Endothelial cell of umbilical vein (primary cell): ENCODE data around the gene LRRC46. TPM values are rescaled to one million over a fixed set of nuclear protein-coding genes. Genes with fewer than 3 reads are reported as not detected.

Experiments
- BruUV-seq: library from RNA; stranded (reverse); fragments of 400-500 nt; replicated peaks from 2 replicates; lab custom pipeline; 2021; lab: Mats Ljungman, UMichigan
- CTCF ChIA-PET: fragments of 300-600, 350-600 bp; sonication (Branson Sonifier 250); formaldehyde crosslinking; loops from one replicate; lab custom pipeline; 2021; ENCODE audit warnings: antibody characterized with exemption, inconsistent platforms; lab: Charles Lee
- POLR2A ChIA-PET: fragments of 300-600, 350-600 bp; sonication (Branson Sonifier 250); formaldehyde crosslinking; loops from one replicate; lab custom pipeline; 2021; ENCODE audit warnings: antibody characterized with exemption, inconsistent platforms; lab: Charles Lee
- DNase-seq: peaks from one replicate; pipeline ENCODE4 v3.0.0-alpha.2; 2011; ENCODE audit warnings: low read depth, low spot score
- FAIRE-seq: peaks from 2 replicates; lab custom pipeline; 2011; peaks lifted over from hg19 to GRCh38; lab: Jason Lieb, UNC
- H2AFZ ChIP-seq: 2 replicates; pipeline ENCODE4 v1.6.0; 2012; ENCODE audit warnings: low read depth, low read length, control low read depth, inconsistent platforms
- H3K27ac ChIP-seq: 2 replicates; pipeline ENCODE4 v1.5.1; 2011; ENCODE audit warnings: low read depth, mild to moderate bottlenecking, control low read depth, low read length, moderate library complexity; ENCODE audit not compliant: insufficient read depth
- H3K27me3 ChIP-seq, 2 experiments: 2 replicates each; pipeline versions ENCODE4 v1.6.0 to v1.6.1; 2011; ENCODE audit warnings: low read length in 2 of 2, mixed read lengths in 1 of 2; ENCODE audit not compliant: control insufficient read depth in 2 of 2, insufficient read depth in 2 of 2
- H3K36me3 ChIP-seq, 2 experiments: 2 replicates in 1 of 2; 3 replicates in 1 of 2; pipeline ENCODE4 v1.5.1; 2011; ENCODE audit warnings: low read length in 2 of 2, mild to moderate bottlenecking in 1 of 2, moderate library complexity in 1 of 2; ENCODE audit not compliant: control insufficient read depth in 2 of 2, insufficient read depth in 2 of 2; ENCODE audit errors: extremely low read depth in 1 of 2
- H3K4me1 ChIP-seq: 3 replicates; pipeline ENCODE4 v1.5.1; 2011; ENCODE audit warnings: mild to moderate bottlenecking, low read length; ENCODE audit not compliant: control insufficient read depth, insufficient read depth; ENCODE audit errors: extremely low read depth
- H3K4me2 ChIP-seq: 2 replicates; pipeline ENCODE4 v1.6.1; 2011; ENCODE audit warnings: low read length, control low read depth, mixed read lengths; ENCODE audit not compliant: insufficient read depth
- H3K4me3 ChIP-seq, 3 experiments: fragments of 200-600 bp in 1 of 3; sonication (generic), shearing (Covaris generic) in 1 of 3; replicated peaks in 1 of 3; 2 replicates each; pipeline ENCODE4 v1.5.1; 2011 to 2016; ENCODE audit warnings: control low read depth in 3 of 3, low read length in 3 of 3, mild to moderate bottlenecking in 2 of 3, inconsistent platforms in 1 of 3, low read depth in 1 of 3, moderate library complexity in 1 of 3; ENCODE audit not compliant: insufficient read depth in 1 of 3
- H3K79me2 ChIP-seq: 2 replicates; pipeline ENCODE4 v1.6.0; 2012; ENCODE audit warnings: low read length, inconsistent platforms; ENCODE audit not compliant: control insufficient read depth, insufficient read depth
- H3K9ac ChIP-seq: replicated peaks from 2 replicates; pipeline ENCODE3; 2011; ENCODE audit warnings: low read length, control low read depth; ENCODE audit not compliant: insufficient read depth; ENCODE audit errors: extremely low read depth
- H3K9me1 ChIP-seq: replicated peaks from 3 replicates; pipeline ENCODE4 v1.6.0; 2011; ENCODE audit warnings: mild to moderate bottlenecking, low read length; ENCODE audit not compliant: control insufficient read depth, insufficient read depth; ENCODE audit errors: extremely low read depth
- H3K9me3 ChIP-seq: replicated peaks from 2 replicates; pipeline ENCODE4 v1.5.1; 2012; ENCODE audit warnings: low read length, inconsistent platforms; ENCODE audit not compliant: control insufficient read depth, insufficient read depth
- H4K20me1 ChIP-seq: replicated peaks from 2 replicates; pipeline ENCODE3; 2011; ENCODE audit warnings: mild to moderate bottlenecking, low read length; ENCODE audit not compliant: control insufficient read depth, insufficient read depth; ENCODE audit errors: extremely low read depth
- CTCF ChIP-seq, 2 donors: IDR thresholded peaks; 1 replicate in 1 of 2; 2 replicates in 1 of 2; pipeline ENCODE4 v1.5.1; 2011; ENCODE audit warnings: low read length in 2 of 2, mild to moderate bottlenecking in 2 of 2, moderate library complexity in 2 of 2, control low read depth in 1 of 2, inconsistent platforms in 1 of 2, low read depth in 1 of 2; ENCODE audit not compliant: insufficient read depth in 1 of 2; ENCODE audit errors: extremely low read depth in 1 of 2
- EZH2 ChIP-seq: IDR thresholded peaks from 2 replicates; pipeline ENCODE4 v1.6.1; 2012; ENCODE audit warnings: borderline replicate concordance, low read depth, mild to moderate bottlenecking, moderate library complexity, low read length, inconsistent platforms; ENCODE audit not compliant: severe bottlenecking
- FOS ChIP-seq: IDR thresholded peaks from 2 replicates; pipeline ENCODE4 v1.6.1; 2011; ENCODE audit warnings: mild to moderate bottlenecking, low read length, moderate library complexity, borderline replicate concordance; ENCODE audit not compliant: insufficient read depth
- GATA2 ChIP-seq: IDR thresholded peaks from 2 replicates; pipeline ENCODE4 v1.7.0; 2011; ENCODE audit warnings: low read depth, mild to moderate bottlenecking, moderate library complexity, mixed read lengths, low read length; ENCODE audit not compliant: insufficient read length, insufficient read depth
- JUN ChIP-seq: IDR thresholded peaks from 2 replicates; pipeline ENCODE4 v1.6.1; 2011; ENCODE audit warnings: borderline replicate concordance, low read depth; ENCODE audit not compliant: insufficient read length, insufficient read depth
- MAX ChIP-seq: IDR thresholded peaks from 2 replicates; pipeline ENCODE4 v1.6.1; 2011; ENCODE audit not compliant: insufficient read depth, insufficient read length
- MYC ChIP-seq: IDR thresholded peaks from one replicate; pipeline ENCODE4 v1.6.1; 2011; ENCODE audit warnings: mild to moderate bottlenecking, low read depth, low read length
- POLR2A ChIP-seq: IDR thresholded peaks from 2 replicates; pipeline ENCODE4 v1.6.1; 2012; ENCODE audit warnings: low read depth, mild to moderate bottlenecking, control low read depth, low read length
- POLR2AphosphoS5 ChIP-seq: IDR thresholded peaks from 2 replicates; pipeline ENCODE4 v1.6.1; 2012; ENCODE audit warnings: low read depth, mild to moderate bottlenecking, control low read depth, low read length, moderate library complexity; ENCODE audit not compliant: insufficient read depth
- dilution Hi-C: fragments of 300-500 bp; cut with MboI; formaldehyde crosslinking; loops from one replicate; pipeline ENCODE4 v1.15.0; 2019; ENCODE audit warnings: low sequenced_read_pairs; ENCODE audit not compliant: extremely low pct_ligation_motif_present
- intact Hi-C: fragments of 100-400 bp; cut with micrococcal nuclease; formaldehyde crosslinking; loops from one replicate; pipeline ENCODE4 v1.10.0; 2022
- polyA plus RNA-seq, 4 experiments: library from polyadenylated mRNA; depleted of rRNA in 3 of 4; stranded (reverse) in 3 of 4; unstranded in 1 of 4; fragments of >200 nt; gene quantifications; 2 replicates each; pipeline versions ENCODE4 v1.2.1 to v1.2.3, GENCODE V29; 2011 to 2012; ENCODE audit warnings: missing spikeins in 1 of 4
- total RNA-seq: library from RNA; stranded (reverse); gene quantifications from 2 replicates; pipeline ENCODE4 v1.2.3, GENCODE V29; 2021

Gene LRRC46
- total and polyA plus RNA-seq, 2 donors (not counting 3 experiments of a cell fraction or from before 2014, with no cell fraction given) = 0.36 to 0.42 TPM

DNA sequence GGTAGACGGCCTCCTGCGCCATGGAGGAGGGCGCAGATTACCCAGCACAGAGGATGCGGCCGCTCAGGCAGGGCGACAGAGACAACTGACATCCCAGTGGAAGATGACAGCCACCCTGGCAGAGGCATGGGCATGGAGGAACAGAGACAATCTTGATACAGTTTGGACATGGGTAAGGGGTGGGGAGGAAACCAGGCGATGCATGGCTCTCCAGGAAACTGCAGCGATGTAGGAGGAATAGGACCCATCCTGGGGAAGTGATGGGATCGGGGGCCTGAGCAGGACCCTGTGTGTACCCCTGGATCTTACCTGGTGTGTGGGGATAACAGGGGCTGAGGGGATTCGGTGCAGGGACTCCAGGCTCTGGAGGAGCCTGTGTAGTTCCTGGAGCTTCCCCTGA, 14.5 kb upstream of the LRRC46 start:
- Histone ChIP-seq H3K9me3 (no peaks in the 10 kb centered on the region), H3K79me2 (peaks cover 9% of the 10 kb centered on the region), H3K9me1 (no peaks in the 10 kb centered on the region), H3K36me3 (peaks cover 3 to 49% of the 10 kb centered on the region in 2 experiments), H3K27ac (no peak overlapping the region), H3K9ac (no peak overlapping the region), H3K4me2 (no peak overlapping the region), H4K20me1 (no peaks in the 10 kb centered on the region), H3K4me3 (no peak overlapping the region), H3K27me3 (no peaks in the 10 kb centered on the region), H2AFZ (no peak overlapping the region), H3K4me1 (peaks cover 12% of the 10 kb centered on the region)
- dilution Hi-C loops (no loop called here), intact Hi-C loops (no loop called here)
- ChIA-PET POLR2A (no interaction called here), CTCF (no interaction called here)
- DNase-seq = no peak
- no TSS peak for BruUV-seq
- FAIRE-seq = no peak
- TF ChIP-seq GATA2 (no peak), CTCF (IDR thresholded peaks at IDR 0.05; ENCODE audit: extremely low read depth in 1 of 2, insufficient read depth in 1 of 2, low read depth in 1 of 2, low read length in 2 of 2) (no peak), POLR2A (no peak), EZH2 (no peak), FOS (no peak), POLR2AphosphoS5 (no peak), MYC (no peak), JUN (no peak), MAX (no peak)
